ENCODE data around the gene ETV6. TPM values are rescaled to one million over a fixed set of nuclear protein-coding genes. Genes with fewer than 3 reads are reported as not detected.

ETV6 gene
- polyA plus RNA-seq, 3 donors, result 6.8 to 45.1 (median 11.7) TPM

DNA sequence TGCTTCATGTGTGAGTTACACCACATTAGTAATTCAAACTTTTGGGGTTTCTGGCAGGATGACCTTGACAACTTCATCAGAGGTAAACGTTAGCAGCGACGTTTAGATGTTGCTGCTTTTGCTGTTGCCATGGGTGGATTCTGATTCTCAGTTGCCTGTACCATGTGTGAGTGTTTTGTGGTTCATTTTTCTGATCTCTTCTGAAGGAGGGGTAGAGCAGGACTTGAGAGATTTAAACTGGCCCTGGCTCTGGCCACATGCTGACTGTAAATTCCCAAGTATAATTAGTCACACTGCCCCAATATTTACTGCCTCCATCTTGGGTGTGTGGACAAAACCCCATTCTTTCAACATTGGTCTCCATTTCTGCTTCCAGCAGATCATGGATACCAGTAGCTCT is 110.4 kb downstream of the ETV6 start:
- Mint-ChIP-seq H3K4me1 (peaks cover 80% of the 10 kb centered on the region), H3K9me3 (peaks cover 0 to 2% (median 0%) of the 10 kb centered on the region in 7 donors), H3K27me3 (ENCODE audit: low read depth in 3 of 3) (no peaks in the 10 kb centered on the region), H3K27ac (peak overlapping the region; percentile 86 to 98 (median 93)), H3K36me3 (peaks cover 50 to 56% of the 10 kb centered on the region in 2 donors), H3K4me3 (no peak overlapping the region)
- TF ChIP-seq, protein P1, sequence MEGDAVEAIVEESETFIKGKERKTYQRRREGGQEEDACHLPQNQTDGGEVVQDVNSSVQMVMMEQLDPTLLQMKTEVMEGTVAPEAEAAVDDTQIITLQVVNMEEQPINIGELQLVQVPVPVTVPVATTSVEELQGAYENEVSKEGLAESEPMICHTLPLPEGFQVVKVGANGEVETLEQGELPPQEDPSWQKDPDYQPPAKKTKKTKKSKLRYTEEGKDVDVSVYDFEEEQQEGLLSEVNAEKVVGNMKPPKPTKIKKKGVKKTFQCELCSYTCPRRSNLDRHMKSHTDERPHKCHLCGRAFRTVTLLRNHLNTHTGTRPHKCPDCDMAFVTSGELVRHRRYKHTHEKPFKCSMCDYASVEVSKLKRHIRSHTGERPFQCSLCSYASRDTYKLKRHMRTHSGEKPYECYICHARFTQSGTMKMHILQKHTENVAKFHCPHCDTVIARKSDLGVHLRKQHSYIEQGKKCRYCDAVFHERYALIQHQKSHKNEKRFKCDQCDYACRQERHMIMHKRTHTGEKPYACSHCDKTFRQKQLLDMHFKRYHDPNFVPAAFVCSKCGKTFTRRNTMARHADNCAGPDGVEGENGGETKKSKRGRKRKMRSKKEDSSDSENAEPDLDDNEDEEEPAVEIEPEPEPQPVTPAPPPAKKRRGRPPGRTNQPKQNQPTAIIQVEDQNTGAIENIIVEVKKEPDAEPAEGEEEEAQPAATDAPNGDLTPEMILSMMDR (IDR thresholded peaks at IDR 0.05), result no peak
- Histone ChIP-seq H2AFZ (ENCODE audit: insufficient read depth, low read depth, low read length, poor library complexity, severe bottlenecking) (no peak overlapping the region), H3K4me3 (replicated peaks in 1 of 3; ENCODE audit: low read depth in 2 of 3, low read length in 3 of 3) (no peak overlapping the region), H3K36me3 (replicated peaks in 1 of 2; ENCODE audit: control insufficient read depth in 1 of 2, insufficient read depth in 2 of 2, low read length in 2 of 2) (peaks cover 9 to 34% of the 10 kb centered on the region in 2 donors), H3K4me1 (ENCODE audit: control insufficient read depth in 1 of 2, insufficient read depth in 2 of 2, low read length in 2 of 2) (peaks cover 66 to 88% of the 10 kb centered on the region in 2 donors), H3K27me3 (ENCODE audit: control insufficient read depth in 2 of 2, insufficient read depth in 2 of 2, low read length in 2 of 2) (no peaks in the 10 kb centered on the region), H3K9ac (ENCODE audit: insufficient read depth, low read length, poor library complexity, severe bottlenecking) (no peak overlapping the region), H3K4me2 (replicated peaks; ENCODE audit: extremely low read depth, low read length, poor library complexity, severe bottlenecking) (no peak overlapping the region), H3K27ac (ENCODE audit: low read depth in 1 of 2, low read length in 2 of 2) (peak overlapping the region in 1 of 2 donors; percentile 90), H4K20me1 (ENCODE audit: insufficient read depth, low read length) (no peaks in the 10 kb centered on the region), H3K79me2 (ENCODE audit: insufficient read depth, low read length) (peaks cover 100% of the 10 kb centered on the region), H3K9me3 (replicated peaks in 1 of 2; ENCODE audit: control insufficient read depth in 1 of 2, insufficient read depth in 1 of 2, low read length in 2 of 2) (no peaks in the 10 kb centered on the region)
- intact Hi-C loops (cut with micrococcal nuclease), result loop anchor here (2.0 to 10.0 kb wide), 3 partner anchors 43 to 75 kb away; no protein-coding TSS in a partner anchor
- DNase-seq, result peak in 1 of 3 donors; percentile 90
- no CpG with 5 or more reads among the region's 3 CpGs for WGBS (ENCODE audit: insufficient coverage)

DNA sequence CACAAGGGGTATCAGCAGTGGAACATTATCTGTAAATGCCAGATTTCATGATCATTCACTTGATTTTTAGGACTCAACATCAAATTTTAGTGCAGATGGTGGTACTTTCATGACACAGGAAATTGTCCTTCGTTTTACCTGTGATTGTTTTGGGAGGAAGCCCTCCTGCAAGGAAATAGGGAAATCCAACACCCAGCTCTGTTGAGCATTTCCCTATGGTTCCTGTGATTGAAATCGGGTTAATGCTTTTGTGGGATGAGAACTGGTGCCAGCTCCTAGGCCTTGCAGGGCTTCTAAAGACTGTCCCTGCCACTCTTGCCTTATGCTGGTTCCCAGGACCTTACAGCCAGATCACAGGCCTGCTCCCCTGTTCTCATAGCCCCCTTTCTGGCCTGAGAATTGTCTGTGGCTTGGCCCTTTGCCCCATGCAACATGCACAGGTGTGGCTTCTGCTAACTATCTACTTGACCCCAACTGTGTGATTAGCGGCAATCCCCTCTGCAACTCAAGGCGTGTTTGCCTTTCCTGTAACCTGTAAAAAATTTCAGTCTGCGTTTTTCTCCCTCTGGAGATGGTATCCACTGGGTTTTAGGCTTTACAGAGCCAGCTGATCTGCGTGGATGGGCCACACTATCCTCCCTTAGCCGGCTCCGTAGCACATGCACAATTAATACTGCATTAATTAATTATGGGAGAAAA is 112.5 kb downstream of the ETV6 start:
- Histone ChIP-seq H3K9ac (ENCODE audit: insufficient read depth, low read length, poor library complexity, severe bottlenecking) (no peak overlapping the region), H2AFZ (ENCODE audit: insufficient read depth, low read depth, low read length, poor library complexity, severe bottlenecking) (no peak overlapping the region), H3K4me1 (ENCODE audit: control insufficient read depth in 1 of 2, insufficient read depth in 2 of 2, low read length in 2 of 2) (peaks cover 87 to 93% of the 10 kb centered on the region in 2 donors), H3K4me2 (replicated peaks; ENCODE audit: extremely low read depth, low read length, poor library complexity, severe bottlenecking) (peak overlapping the region; percentile 43), H3K27ac (ENCODE audit: low read depth in 1 of 2, low read length in 2 of 2) (peak overlapping the region; percentile 59 to 97), H3K27me3 (ENCODE audit: control insufficient read depth in 2 of 2, insufficient read depth in 2 of 2, low read length in 2 of 2) (no peaks in the 10 kb centered on the region), H3K9me3 (replicated peaks in 1 of 2; ENCODE audit: control insufficient read depth in 1 of 2, insufficient read depth in 1 of 2, low read length in 2 of 2) (no peaks in the 10 kb centered on the region), H3K4me3 (replicated peaks in 1 of 3; ENCODE audit: low read depth in 2 of 3, low read length in 3 of 3) (peak overlapping the region in 1 of 3 experiments; percentile 7), H3K36me3 (replicated peaks in 1 of 2; ENCODE audit: control insufficient read depth in 1 of 2, insufficient read depth in 2 of 2, low read length in 2 of 2) (peaks cover 0 to 13% of the 10 kb centered on the region in 2 donors), H4K20me1 (ENCODE audit: insufficient read depth, low read length) (no peaks in the 10 kb centered on the region), H3K79me2 (ENCODE audit: insufficient read depth, low read length) (peaks cover 99% of the 10 kb centered on the region)
- H3K27ac Mint-ChIP-seq, result peak overlapping the region; percentile 89 to 97 (median 94)
- H3K36me3 Mint-ChIP-seq, result peaks cover 37 to 40% of the 10 kb centered on the region in 2 donors
- 62% methylated on average over 4 of the region's 8 CpGs for WGBS (ENCODE audit: insufficient coverage)
- H3K4me3 Mint-ChIP-seq, result no peak overlapping the region
- H3K4me1 Mint-ChIP-seq, result peaks cover 89% of the 10 kb centered on the region
- intact Hi-C loops (cut with micrococcal nuclease), result loop anchor here in 1 of 2 donors (5.0 kb wide), 1 partner anchor 45 kb away; no protein-coding TSS in a partner anchor
- no peak for DNase-seq
- no peaks in the 10 kb centered on the region for H3K27me3 Mint-ChIP-seq (ENCODE audit: low read depth in 3 of 3)
- H3K9me3 Mint-ChIP-seq, result peaks cover 0 to 2% (median 0%) of the 10 kb centered on the region in 7 donors
- TF ChIP-seq, protein P1 (IDR thresholded peaks at IDR 0.05), result no peak

Measured in CD14-positive monocyte (primary cell).